ENCODE results near the gene MSRB1. TPM values are rescaled to one million over a fixed set of nuclear protein-coding genes. Genes with fewer than 3 reads are reported as not detected.

The MSRB1 gene
- total and polyA plus RNA-seq, 2 of the 13 experiments (the other 11 are each of a cell fraction or from before 2014, with no cell fraction given): 32.1 to 75.4 TPM

GRCh38 chr16:1903220-1903574 lies 39.8 kb downstream of the MSRB1 start:
- in situ Hi-C loops (cut with HindIII; ENCODE audit: extremely low pct_ligation_motif_present, low pct_unique_long_range_greater_than_20kb): no loop called here
- no peaks in the 10 kb centered on the region for H3K9me3 ChIP-seq (ENCODE audit: low read length)
- no peak for TF ChIP-seq GTF2F1 (IDR thresholded peaks at IDR 0.05; ENCODE audit: low read length)
- TF ChIP-seq, protein P1, sequence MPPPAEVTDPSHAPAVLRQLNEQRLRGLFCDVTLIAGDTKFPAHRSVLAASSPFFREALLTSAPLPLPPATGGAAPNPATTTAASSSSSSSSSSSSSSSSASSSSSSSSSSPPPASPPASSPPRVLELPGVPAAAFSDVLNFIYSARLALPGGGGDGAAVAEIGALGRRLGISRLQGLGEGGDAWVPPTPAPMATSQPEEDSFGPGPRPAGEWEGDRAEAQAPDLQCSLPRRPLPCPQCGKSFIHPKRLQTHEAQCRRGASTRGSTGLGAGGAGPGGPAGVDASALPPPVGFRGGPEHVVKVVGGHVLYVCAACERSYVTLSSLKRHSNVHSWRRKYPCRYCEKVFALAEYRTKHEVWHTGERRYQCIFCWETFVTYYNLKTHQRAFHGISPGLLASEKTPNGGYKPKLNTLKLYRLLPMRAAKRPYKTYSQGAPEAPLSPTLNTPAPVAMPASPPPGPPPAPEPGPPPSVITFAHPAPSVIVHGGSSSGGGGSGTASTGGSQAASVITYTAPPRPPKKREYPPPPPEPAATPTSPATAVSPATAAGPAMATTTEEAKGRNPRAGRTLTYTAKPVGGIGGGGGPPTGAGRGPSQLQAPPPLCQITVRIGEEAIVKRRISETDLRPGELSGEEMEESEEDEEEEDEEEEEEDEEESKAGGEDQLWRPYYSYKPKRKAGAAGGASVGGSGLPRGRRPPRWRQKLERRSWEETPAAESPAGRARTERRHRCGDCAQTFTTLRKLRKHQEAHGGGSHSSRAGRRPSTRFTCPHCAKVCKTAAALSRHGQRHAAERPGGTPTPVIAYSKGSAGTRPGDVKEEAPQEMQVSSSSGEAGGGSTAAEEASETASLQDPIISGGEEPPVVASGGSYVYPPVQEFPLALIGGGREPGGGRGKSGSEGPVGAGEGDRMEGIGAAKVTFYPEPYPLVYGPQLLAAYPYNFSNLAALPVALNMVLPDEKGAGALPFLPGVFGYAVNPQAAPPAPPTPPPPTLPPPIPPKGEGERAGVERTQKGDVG (CRISPR knock-in tag; IDR thresholded peaks at IDR 0.05; ENCODE audit: borderline replicate concordance): no peak
- TF ChIP-seq DNMT1 (CRISPR knock-in tag; IDR thresholded peaks at IDR 0.05): no peak
- no peak for TF ChIP-seq ZNF646 (CRISPR knock-in tag; IDR thresholded peaks at IDR 0.05)
- H3K4me3 ChIP-seq (replicated peaks in 1 of 3; ENCODE audit: insufficient read depth in 1 of 3, low read depth in 2 of 3, low read length in 3 of 3): no peak overlapping the region
- H4K20me1 ChIP-seq (ENCODE audit: insufficient read depth, low read length): no peaks in the 10 kb centered on the region
- H3K9ac ChIP-seq (ENCODE audit: insufficient read depth, low read depth, low read length): no peak overlapping the region
- CTCF ChIA-PET (ENCODE audit: low intra/inter-chr PET ratio, low total read pairs): no interaction called here
- WGBS (ENCODE audit: low lambda C conversion rate): 51% methylated on average over 3 of the region's 13 CpGs
- H2AFZ ChIP-seq (ENCODE audit: low read length): no peak overlapping the region
- H3K4me1 ChIP-seq (ENCODE audit: insufficient read depth, low read length): peaks cover 12% of the 10 kb centered on the region
- DNase-seq (ENCODE audit: low spot score) (no peak), FAIRE-seq (no peak), ATAC-seq (no peak)
- POLR2A ChIA-PET: no interaction called here
- H3K79me2 ChIP-seq (ENCODE audit: insufficient read depth, low read length): no peaks in the 10 kb centered on the region
- BruUV-seq (replicated peaks): no TSS peak
- H3K4me2 ChIP-seq (ENCODE audit: low read depth, low read length): no peak overlapping the region
- peaks cover 18 to 60% of the 10 kb centered on the region in 2 experiments for H3K27me3 ChIP-seq (ENCODE audit: control insufficient read depth in 1 of 2, insufficient read depth in 2 of 2, low read length in 2 of 2)
- intact Hi-C loops (cut with micrococcal nuclease; ENCODE audit: unreplicated experiment): no loop called here
- no peak overlapping the region for H3K27ac ChIP-seq (ENCODE audit: extremely low read length, insufficient read depth, low read length)
- no peaks in the 10 kb centered on the region for H3K36me3 ChIP-seq (replicated peaks in 1 of 2; ENCODE audit: control insufficient read depth in 1 of 2, insufficient read depth in 2 of 2, low read length in 2 of 2)

Data from HepG2 (cell line).